ENCODE results near the gene TUT4. TPM values are rescaled to one million over a fixed set of nuclear protein-coding genes. Genes with fewer than 3 reads are reported as not detected.

TUT4 gene
- total RNA-seq, 1 donor from 2014 or later = 139 TPM

- H3K4me1 Mint-ChIP-seq = no peaks in the 10 kb centered on the region
- no peak overlapping the region for H2AFZ ChIP-seq (replicated peaks)
- no peak overlapping the region for H3K4me3 Mint-ChIP-seq
- no peak overlapping the region for H3K27ac ChIP-seq
- H3K9me3 Mint-ChIP-seq = no peaks in the 10 kb centered on the region
- H3K9me3 ChIP-seq (ENCODE audit: low read depth) = no peaks in the 10 kb centered on the region
- H3K27me3 Mint-ChIP-seq (ENCODE audit: insufficient read depth, low read depth) = no peaks in the 10 kb centered on the region
- peaks cover 27% of the 10 kb centered on the region for H3K36me3 Mint-ChIP-seq
- no peaks in the 10 kb centered on the region for H3K4me1 ChIP-seq
- H3F3A ChIP-seq (ENCODE audit: low read depth) = no peaks in the 10 kb centered on the region
- no peak overlapping the region for H3K27ac Mint-ChIP-seq
- no peaks in the 10 kb centered on the region for H3K27me3 ChIP-seq
- H3K79me2 ChIP-seq (ENCODE audit: low read depth) = no peaks in the 10 kb centered on the region
- H4K20me1 ChIP-seq (ENCODE audit: low read depth) = no peaks in the 10 kb centered on the region
- peaks cover 21% of the 10 kb centered on the region for H3K36me3 ChIP-seq
- no peak overlapping the region for H3K9ac ChIP-seq
- TF ChIP-seq EZH2 (IDR thresholded peaks at IDR 0.05) (no peak), CTCF (IDR thresholded peaks at IDR 0.05) (no peak), EZH2phosphoT487 (IDR thresholded peaks at IDR 0.05) (no peak)
- no peak overlapping the region for H3K4me3 ChIP-seq
- DNase-seq (ENCODE audit: low spot score) = no peak
- no peak overlapping the region for H3K4me2 ChIP-seq
Measured at GRCh38 chr1:52435650-52436049, 117.2 kb downstream of the TUT4 start.

GRCh38 chr1:52435211-52435610 lies 117.7 kb downstream of the TUT4 start:
- peaks cover 25% of the 10 kb centered on the region for H3K36me3 ChIP-seq
- TF ChIP-seq CTCF (IDR thresholded peaks at IDR 0.05) (no peak), EZH2phosphoT487 (IDR thresholded peaks at IDR 0.05) (no peak)
- no peaks in the 10 kb centered on the region for H3K4me1 ChIP-seq
- Mint-ChIP-seq H3K9me3 (no peaks in the 10 kb centered on the region), H3K4me1 (no peaks in the 10 kb centered on the region), H3K27me3 (ENCODE audit: insufficient read depth, low read depth) (no peaks in the 10 kb centered on the region), H3K4me3 (no peak overlapping the region), H3K36me3 (peaks cover 26% of the 10 kb centered on the region), H3K27ac (no peak overlapping the region)
- no peaks in the 10 kb centered on the region for H3K9me3 ChIP-seq (ENCODE audit: low read depth)
- no peaks in the 10 kb centered on the region for H3K79me2 ChIP-seq (ENCODE audit: low read depth)
- no peak overlapping the region for H3K9ac ChIP-seq
- H2AFZ ChIP-seq (replicated peaks) = no peak overlapping the region
- H3F3A ChIP-seq (ENCODE audit: low read depth) = no peaks in the 10 kb centered on the region
- H3K27me3 ChIP-seq = no peaks in the 10 kb centered on the region
- no peak overlapping the region for H3K27ac ChIP-seq
- H4K20me1 ChIP-seq (ENCODE audit: low read depth) = no peaks in the 10 kb centered on the region
- DNase-seq (ENCODE audit: low spot score) = no peak
- H3K4me2 ChIP-seq = no peak overlapping the region
- H3K4me3 ChIP-seq = no peak overlapping the region

- Histone ChIP-seq H3K9me3 (ENCODE audit: low read depth) (no peaks in the 10 kb centered on the region), H4K20me1 (ENCODE audit: low read depth) (no peaks in the 10 kb centered on the region), H3K27me3 (no peaks in the 10 kb centered on the region), H3K79me2 (ENCODE audit: low read depth) (no peaks in the 10 kb centered on the region), H3K4me3 (no peak overlapping the region), H3K9ac (no peak overlapping the region), H3K27ac (no peak overlapping the region), H3K4me2 (no peak overlapping the region), H2AFZ (replicated peaks) (no peak overlapping the region), H3K4me1 (no peaks in the 10 kb centered on the region), H3K36me3 (peaks cover 23% of the 10 kb centered on the region), H3F3A (ENCODE audit: low read depth) (no peaks in the 10 kb centered on the region)
- peaks cover 25% of the 10 kb centered on the region for H3K36me3 Mint-ChIP-seq
- no peaks in the 10 kb centered on the region for H3K9me3 Mint-ChIP-seq
- DNase-seq (ENCODE audit: low spot score) = no peak
- no peaks in the 10 kb centered on the region for H3K4me1 Mint-ChIP-seq
- no peaks in the 10 kb centered on the region for H3K27me3 Mint-ChIP-seq (ENCODE audit: insufficient read depth, low read depth)
- H3K27ac Mint-ChIP-seq = no peak overlapping the region
- H3K4me3 Mint-ChIP-seq = no peak overlapping the region
- TF ChIP-seq EZH2 (IDR thresholded peaks at IDR 0.05) (no peak), EZH2phosphoT487 (IDR thresholded peaks at IDR 0.05) (no peak), CTCF (IDR thresholded peaks at IDR 0.05) (no peak)
Measured at GRCh38 chr1:52432807-52433206, 120.1 kb downstream of the TUT4 start.
